ENCODE measurements around the gene SORBS1. TPM values are rescaled to one million over a fixed set of nuclear protein-coding genes. Genes with fewer than 3 reads are reported as not detected.

The SORBS1 gene
- total RNA-seq, 1 experiment from 2014 or later: 39.9 TPM

- TF ChIP-seq FOXP1 (CRISPR knock-in tag; IDR thresholded peaks at IDR 0.05; ENCODE audit: borderline replicate concordance) (no peak), ELF4 (CRISPR knock-in tag; IDR thresholded peaks at IDR 0.05; ENCODE audit: low read depth) (no peak), NR3C1 (CRISPR knock-in tag; conservative IDR thresholded peaks at IDR 0.05; ENCODE audit: low read depth) (no peak), RORB (CRISPR knock-in tag; IDR thresholded peaks at IDR 0.05) (no peak)
- TF ChIP-seq, protein P1, sequence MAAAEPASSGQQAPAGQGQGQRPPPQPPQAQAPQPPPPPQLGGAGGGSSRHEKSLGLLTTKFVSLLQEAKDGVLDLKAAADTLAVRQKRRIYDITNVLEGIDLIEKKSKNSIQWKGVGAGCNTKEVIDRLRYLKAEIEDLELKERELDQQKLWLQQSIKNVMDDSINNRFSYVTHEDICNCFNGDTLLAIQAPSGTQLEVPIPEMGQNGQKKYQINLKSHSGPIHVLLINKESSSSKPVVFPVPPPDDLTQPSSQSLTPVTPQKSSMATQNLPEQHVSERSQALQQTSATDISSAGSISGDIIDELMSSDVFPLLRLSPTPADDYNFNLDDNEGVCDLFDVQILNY (CRISPR knock-in tag; IDR thresholded peaks at IDR 0.05): no peak
- TF ChIP-seq, protein P2, sequence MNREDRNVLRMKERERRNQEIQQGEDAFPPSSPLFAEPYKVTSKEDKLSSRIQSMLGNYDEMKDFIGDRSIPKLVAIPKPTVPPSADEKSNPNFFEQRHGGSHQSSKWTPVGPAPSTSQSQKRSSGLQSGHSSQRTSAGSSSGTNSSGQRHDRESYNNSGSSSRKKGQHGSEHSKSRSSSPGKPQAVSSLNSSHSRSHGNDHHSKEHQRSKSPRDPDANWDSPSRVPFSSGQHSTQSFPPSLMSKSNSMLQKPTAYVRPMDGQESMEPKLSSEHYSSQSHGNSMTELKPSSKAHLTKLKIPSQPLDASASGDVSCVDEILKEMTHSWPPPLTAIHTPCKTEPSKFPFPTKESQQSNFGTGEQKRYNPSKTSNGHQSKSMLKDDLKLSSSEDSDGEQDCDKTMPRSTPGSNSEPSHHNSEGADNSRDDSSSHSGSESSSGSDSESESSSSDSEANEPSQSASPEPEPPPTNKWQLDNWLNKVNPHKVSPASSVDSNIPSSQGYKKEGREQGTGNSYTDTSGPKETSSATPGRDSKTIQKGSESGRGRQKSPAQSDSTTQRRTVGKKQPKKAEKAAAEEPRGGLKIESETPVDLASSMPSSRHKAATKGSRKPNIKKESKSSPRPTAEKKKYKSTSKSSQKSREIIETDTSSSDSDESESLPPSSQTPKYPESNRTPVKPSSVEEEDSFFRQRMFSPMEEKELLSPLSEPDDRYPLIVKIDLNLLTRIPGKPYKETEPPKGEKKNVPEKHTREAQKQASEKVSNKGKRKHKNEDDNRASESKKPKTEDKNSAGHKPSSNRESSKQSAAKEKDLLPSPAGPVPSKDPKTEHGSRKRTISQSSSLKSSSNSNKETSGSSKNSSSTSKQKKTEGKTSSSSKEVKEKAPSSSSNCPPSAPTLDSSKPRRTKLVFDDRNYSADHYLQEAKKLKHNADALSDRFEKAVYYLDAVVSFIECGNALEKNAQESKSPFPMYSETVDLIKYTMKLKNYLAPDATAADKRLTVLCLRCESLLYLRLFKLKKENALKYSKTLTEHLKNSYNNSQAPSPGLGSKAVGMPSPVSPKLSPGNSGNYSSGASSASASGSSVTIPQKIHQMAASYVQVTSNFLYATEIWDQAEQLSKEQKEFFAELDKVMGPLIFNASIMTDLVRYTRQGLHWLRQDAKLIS (CRISPR knock-in tag; IDR thresholded peaks at IDR 0.05; ENCODE audit: borderline replicate concordance): no peak
Observed at GRCh38 chr10:95279042-95279820, 281.9 kb downstream of the SORBS1 start (continued).

GRCh38 chr10:95278061-95278988, 282.8 kb downstream of the SORBS1 start:
- DNase-seq (ENCODE audit: low spot score): no peak
- ATAC-seq: peak; percentile 48

More at GRCh38 chr10:95278061-95278988, 282.8 kb downstream of the SORBS1 start:
- peaks cover 76% of the 10 kb centered on the region for H3K4me1 Mint-ChIP-seq
- H3K36me3 Mint-ChIP-seq: no peaks in the 10 kb centered on the region
- ChIA-PET CTCF (interaction anchor here (0.7 to 2.6 kb wide), 7 partner anchors 11 to 152 kb away, joined by 3 to 20 read pairs (median 4); no protein-coding TSS in a partner anchor), POLR2A (interaction anchor here (1.2 to 1.3 kb wide), 2 partner anchors 17 to 96 kb away, joined by 3 read pairs; no protein-coding TSS in a partner anchor)
- peaks cover 6% of the 10 kb centered on the region; the same call in 1 of the 2 replicates for H3K9me3 Mint-ChIP-seq
- peak overlapping the region; percentile 72 for H3K27ac Mint-ChIP-seq
- H3K4me3 Mint-ChIP-seq: no peak overlapping the region
- H3K27me3 Mint-ChIP-seq (ENCODE audit: low read depth): no peaks in the 10 kb centered on the region
- TF ChIP-seq NFYB (CRISPR knock-in tag; conservative IDR thresholded peaks at IDR 0.05; ENCODE audit: low read depth) (no peak), ZNF671 (CRISPR knock-in tag; IDR thresholded peaks at IDR 0.05) (no peak), TCF7 (CRISPR knock-in tag; IDR thresholded peaks at IDR 0.05; ENCODE audit: low read depth) (no peak), GABPB1 (CRISPR knock-in tag; IDR thresholded peaks at IDR 0.05) (peak; percentile 89), USF2 (CRISPR knock-in tag; IDR thresholded peaks at IDR 0.05) (no peak), PRRX2 (CRISPR knock-in tag; IDR thresholded peaks at IDR 0.05) (no peak)
- TF ChIP-seq, protein P3, sequence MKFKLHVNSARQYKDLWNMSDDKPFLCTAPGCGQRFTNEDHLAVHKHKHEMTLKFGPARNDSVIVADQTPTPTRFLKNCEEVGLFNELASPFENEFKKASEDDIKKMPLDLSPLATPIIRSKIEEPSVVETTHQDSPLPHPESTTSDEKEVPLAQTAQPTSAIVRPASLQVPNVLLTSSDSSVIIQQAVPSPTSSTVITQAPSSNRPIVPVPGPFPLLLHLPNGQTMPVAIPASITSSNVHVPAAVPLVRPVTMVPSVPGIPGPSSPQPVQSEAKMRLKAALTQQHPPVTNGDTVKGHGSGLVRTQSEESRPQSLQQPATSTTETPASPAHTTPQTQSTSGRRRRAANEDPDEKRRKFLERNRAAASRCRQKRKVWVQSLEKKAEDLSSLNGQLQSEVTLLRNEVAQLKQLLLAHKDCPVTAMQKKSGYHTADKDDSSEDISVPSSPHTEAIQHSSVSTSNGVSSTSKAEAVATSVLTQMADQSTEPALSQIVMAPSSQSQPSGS (CRISPR knock-in tag; IDR thresholded peaks at IDR 0.05; ENCODE audit: borderline replicate concordance, low read depth): no peak
- TF ChIP-seq, protein P4, sequence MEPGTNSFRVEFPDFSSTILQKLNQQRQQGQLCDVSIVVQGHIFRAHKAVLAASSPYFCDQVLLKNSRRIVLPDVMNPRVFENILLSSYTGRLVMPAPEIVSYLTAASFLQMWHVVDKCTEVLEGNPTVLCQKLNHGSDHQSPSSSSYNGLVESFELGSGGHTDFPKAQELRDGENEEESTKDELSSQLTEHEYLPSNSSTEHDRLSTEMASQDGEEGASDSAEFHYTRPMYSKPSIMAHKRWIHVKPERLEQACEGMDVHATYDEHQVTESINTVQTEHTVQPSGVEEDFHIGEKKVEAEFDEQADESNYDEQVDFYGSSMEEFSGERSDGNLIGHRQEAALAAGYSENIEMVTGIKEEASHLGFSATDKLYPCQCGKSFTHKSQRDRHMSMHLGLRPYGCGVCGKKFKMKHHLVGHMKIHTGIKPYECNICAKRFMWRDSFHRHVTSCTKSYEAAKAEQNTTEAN (CRISPR knock-in tag; IDR thresholded peaks at IDR 0.05): no peak

All from WTC11 (cell line).